GM12892 (cell line): ENCODE measurements around the gene COX4I1.
"Not testable (repeated sequence)": the region's sequence is repeated elsewhere in the genome, so short reads cannot be mapped to it uniquely, and the experiment has no call there.

Experiments
- DNase-seq: peaks from one replicate; pipeline ENCODE4 v3.0.0; 2011; ENCODE audit not compliant: insufficient read length
- FAIRE-seq: peaks from 2 replicates; lab custom pipeline; 2011; peaks lifted over from hg19 to GRCh38; lab: Jason Lieb, UNC
- POLR2A ChIP-seq: IDR thresholded peaks from 2 replicates; pipeline ENCODE4 v1.6.1; 2011; ENCODE audit warnings: low read depth, low read length, control low read depth
- POLR2AphosphoS5 ChIP-seq: IDR thresholded peaks from 2 replicates; pipeline ENCODE4 v1.6.1; 2011; ENCODE audit warnings: low read depth, low read length, control low read depth
- TAF1 ChIP-seq: IDR thresholded peaks from 2 replicates; pipeline ENCODE4 v1.6.1; 2011; ENCODE audit warnings: low read depth, mild to moderate bottlenecking, control low read depth, low read length, borderline replicate concordance

COX4I1 gene

DNA sequence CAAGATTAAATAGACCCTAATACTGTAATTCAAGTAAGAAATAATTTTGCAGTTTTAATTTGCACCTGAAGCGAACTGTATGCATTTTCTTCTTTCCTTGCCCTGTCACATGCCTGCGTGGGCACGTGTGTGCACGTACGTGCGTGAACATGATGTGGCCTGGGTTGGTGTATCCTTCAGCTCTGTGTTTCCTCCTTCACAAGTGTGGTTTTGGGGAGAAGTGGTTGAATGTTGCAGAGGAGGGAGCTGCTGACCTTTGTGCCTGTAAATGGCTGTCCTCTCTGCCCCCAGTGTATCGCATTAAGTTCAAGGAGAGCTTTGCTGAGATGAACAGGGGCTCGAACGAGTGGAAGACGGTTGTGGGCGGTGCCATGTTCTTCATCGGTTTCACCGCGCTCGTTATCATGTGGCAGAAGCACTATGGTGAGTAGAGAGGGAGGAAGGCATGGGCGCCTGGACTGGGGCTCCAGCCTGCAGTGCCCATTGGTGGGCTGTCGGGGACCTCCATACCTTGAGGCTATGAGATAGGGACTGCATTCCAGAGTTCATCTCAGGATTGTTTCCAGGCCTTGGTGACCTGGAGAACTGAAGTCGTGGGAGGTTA lies 6.0 kb downstream of the COX4I1 start:
- DNase-seq (no peak), FAIRE-seq (no peak)
- TF ChIP-seq POLR2AphosphoS5 (no peak), POLR2A (0 out of 2 replicates have a peak, but pooled peaks have one; percentile 24)

DNA sequence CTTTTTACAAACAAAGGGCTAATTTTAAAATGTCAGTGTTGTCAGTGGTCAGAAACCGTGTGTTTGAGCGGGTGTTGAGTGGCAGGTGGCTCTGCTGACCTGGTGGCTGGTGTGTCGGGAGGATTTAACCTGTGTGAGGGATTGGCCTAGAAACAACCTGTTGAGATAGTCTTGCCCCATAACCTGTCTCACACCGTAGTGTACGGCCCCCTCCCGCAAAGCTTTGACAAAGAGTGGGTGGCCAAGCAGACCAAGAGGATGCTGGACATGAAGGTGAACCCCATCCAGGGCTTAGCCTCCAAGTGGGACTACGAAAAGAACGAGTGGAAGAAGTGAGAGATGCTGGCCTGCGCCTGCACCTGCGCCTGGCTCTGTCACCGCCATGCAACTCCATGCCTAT lies 7.0 kb downstream of the COX4I1 start:
- DNase-seq (no peak), FAIRE-seq (no peak)
- TF ChIP-seq POLR2A (no peak), TAF1 (no peak), POLR2AphosphoS5 (no peak)

DNA sequence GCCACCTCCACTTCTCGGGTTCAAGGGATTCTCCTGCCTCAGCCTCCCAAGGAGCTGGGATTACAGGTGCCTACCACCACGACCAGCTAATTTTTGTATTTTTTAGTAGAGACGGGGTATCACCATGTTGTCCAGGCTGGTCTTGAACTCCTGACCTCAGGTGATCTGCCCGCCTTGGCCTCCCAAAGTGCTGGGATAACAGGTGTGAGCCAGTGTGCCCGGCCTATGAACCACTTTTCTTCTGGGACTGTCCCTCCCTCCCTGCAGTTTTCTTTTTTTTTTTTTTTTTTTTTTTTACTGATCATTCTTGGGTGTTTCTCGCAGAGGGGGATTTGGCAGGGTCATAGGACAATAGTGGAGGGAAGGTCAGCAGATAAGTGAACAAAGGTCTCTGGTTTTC lies 7.8 kb downstream of the COX4I1 start:
- not testable (repeated sequence) for DNase-seq, FAIRE-seq

DNA sequence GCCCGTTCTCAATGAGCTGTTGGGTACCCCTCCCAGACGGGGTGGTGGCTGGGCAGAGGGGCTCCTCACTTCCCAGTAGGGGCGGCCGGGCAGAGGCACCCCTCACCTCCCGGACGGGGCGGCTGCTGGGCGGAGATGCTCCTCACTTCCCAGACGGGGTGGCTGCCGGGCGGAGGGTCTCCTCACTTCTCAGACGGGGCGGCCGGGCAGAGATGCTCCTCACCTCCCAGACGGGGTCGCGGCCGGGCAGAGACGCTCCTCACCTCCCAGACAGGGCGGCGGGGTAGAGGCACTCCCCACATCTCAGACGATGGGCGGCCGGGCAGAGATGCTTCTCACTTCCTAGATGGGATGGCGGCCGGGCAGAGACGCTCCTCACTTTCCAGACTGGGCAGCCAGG lies 8.6 kb downstream of the COX4I1 start:
- not testable (repeated sequence) for DNase-seq, FAIRE-seq

DNA sequence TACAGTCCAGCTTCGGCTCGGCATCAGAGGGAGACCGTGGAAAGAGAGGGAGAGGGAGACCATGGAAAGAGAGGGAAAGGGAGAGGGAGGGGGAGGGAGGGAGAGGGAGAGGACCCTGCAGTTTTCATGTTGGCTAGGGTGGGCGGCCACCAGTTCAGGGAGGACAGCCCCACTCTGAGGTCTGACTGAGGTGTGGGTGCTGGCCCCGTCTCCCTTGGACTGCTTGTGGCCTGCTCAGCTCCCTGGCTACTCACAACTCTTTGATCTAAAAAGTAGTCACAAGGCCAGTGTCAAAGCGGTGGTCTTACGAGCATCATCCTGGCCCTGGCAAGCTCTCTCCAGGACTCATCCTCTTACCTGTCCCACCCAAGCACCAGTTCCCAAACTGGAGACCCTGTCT lies 9.4 kb downstream of the COX4I1 start:
- TF ChIP-seq POLR2A: no peak
- no peak for TF ChIP-seq TAF1
- TF ChIP-seq POLR2AphosphoS5: no peak
- DNase-seq: no peak
- no peak for FAIRE-seq

DNA sequence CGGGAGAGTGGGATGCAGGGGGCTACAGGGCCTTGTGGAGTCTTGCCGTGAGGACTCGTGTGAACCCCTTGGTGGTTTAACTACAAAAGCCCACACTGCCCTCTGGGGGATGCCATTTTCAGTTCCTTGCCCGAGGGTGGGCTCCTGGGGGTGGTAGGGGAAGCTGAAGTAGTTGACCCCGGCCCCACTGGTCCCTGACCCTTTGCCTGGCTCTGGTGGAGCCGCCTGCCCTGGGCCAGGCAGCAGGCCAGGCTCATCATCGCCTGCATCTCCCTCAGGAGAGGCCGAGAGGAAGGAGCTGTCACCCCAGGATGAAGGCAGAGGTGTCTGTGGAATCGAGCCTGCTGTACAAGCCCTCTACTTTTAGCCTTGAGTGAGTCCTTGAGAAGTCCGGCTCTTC lies 10.2 kb downstream of the COX4I1 start:
- no peak for FAIRE-seq
- DNase-seq: no peak
- TF ChIP-seq POLR2AphosphoS5 (no peak), POLR2A (no peak), TAF1 (no peak)

DNA sequence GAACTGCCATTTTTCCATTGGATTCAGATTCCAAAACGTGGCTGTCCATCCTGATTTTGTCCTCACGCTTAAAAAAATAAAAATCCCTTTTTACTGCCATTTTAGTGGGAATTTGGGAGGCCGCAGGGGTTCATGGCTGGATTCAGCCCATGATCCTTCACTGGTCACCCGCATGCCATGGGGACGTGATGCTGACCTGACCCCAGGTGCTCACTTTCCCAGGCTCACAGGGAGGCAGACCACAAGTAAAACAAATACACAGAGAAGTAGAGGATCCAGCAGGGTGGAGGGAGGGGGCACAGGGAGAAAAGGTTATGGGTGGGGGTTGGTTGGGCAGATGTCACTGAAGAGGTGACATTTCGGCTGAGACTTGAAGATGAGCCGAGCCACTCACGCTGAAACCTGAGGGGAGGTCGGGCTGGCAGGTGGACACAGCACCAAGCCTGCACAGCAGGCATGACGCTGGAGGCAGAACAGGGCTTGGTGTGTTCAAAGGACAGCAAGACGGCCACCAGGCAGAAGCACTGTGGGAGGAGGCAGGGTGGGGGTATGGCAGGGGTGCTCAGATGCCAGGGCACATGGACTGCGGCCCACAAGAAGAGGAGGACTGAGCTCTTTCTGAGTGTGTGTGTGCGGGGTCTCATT lies 10.7 kb downstream of the COX4I1 start:
- TF ChIP-seq POLR2AphosphoS5 (no peak), TAF1 (no peak), POLR2A (no peak)
- DNase-seq: no peak
- no peak for FAIRE-seq

DNA sequence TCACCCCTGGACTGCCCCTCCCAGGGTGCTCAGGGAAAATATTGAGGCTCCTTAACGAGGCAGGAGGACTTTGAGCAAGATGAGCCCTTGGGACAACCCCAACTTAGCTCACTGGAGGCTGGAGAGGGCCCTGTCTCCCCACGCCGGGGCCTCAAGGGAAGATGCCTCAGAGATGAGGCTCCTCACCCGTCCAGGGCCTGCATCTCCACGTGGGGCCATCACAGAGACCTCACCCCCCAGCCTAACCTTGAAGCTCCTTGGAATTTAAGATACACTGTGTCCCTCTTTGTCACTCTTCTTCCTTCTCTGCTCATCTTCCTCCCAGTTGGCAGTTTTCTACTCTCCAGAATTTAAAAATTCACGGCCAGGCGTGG lies 11.2 kb downstream of the COX4I1 start:
- no peak for DNase-seq
- no peak for FAIRE-seq
- TF ChIP-seq TAF1 (no peak), POLR2A (no peak), POLR2AphosphoS5 (no peak)

DNA sequence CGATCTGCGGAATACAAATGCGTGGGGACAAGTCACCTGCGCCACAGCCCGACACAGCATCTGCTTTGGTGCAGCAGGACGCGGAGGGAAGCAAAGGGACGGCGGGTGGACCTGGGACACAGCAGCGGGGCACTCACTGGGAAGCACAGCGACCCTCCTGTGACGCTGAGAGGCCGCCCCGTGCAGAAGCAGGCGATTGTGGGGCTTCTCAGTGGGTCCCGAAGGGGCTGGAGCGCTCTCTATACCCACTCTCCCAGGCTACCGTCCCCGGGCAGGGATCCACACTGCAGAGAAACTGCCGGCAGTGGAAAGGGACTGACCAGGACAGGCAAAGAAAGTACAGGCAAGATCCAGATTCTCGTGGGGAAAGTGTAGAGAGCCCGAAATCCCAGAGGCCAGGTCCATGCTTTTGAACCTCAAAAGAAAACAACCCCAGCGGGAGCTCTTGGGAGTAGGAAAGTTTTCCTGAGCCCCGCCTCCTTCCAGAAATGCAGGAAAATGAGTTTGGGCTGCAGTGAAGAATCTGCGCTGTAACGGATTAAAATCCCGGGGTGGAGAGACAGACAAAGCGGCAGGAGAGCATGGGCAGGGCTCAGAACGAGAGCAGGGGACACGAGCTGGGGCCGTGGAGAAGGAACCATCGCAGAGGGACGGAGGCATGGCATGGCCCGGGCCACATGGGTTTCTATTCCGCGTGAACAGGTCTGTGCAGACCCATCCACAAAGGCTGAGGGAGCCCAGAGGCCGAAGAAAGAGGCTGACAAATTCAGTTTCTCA lies 12.7 kb downstream of the COX4I1 start:
- no peak for FAIRE-seq
- TF ChIP-seq POLR2A (no peak), POLR2AphosphoS5 (no peak), TAF1 (no peak)
- DNase-seq: no peak

DNA sequence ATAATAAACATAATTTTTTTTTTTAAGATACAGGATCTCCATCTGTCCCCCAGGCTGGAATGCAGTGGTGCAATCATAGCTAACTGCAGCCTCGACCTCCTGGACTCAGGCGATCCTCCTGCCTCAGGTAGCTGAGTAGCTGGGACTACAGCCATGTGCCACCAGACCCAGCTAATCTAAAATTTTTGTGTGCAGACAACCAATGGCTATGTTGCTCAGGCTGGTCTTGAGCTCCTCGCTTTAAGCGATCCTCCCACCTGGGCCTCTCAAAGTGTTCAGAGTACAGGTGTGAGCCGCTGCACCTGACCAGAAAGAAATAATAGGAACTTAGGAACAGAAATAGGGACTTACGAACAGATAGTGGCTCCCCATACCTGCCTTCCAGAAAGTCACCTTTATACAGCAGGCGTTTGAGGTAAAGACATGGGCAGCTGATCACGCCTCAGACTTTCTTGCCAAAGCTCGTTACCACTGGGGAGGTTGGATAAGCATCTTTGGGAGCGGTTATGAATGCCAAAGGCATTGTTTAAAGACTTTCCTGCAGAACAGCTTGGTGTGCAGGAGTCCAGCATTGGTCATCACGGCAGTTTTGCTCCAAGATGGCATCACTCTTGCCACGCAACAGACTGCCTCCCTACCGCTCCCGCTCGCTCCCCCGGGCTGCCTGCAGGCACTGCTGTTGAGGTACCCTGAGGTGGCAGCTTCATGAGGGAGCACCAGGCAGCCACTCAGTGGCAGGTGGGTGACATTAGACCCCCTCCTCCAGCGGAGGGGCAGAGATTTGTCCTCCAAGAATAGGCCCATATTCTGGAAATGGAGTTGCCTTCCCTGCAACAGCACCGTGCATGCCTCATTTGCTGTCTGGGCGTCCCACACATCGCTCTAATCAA lies 13.6 kb downstream of the COX4I1 start:
- FAIRE-seq (no peak), DNase-seq (no peak)
- TF ChIP-seq TAF1: no peak
- TF ChIP-seq POLR2AphosphoS5: no peak
- no peak for TF ChIP-seq POLR2A

DNA sequence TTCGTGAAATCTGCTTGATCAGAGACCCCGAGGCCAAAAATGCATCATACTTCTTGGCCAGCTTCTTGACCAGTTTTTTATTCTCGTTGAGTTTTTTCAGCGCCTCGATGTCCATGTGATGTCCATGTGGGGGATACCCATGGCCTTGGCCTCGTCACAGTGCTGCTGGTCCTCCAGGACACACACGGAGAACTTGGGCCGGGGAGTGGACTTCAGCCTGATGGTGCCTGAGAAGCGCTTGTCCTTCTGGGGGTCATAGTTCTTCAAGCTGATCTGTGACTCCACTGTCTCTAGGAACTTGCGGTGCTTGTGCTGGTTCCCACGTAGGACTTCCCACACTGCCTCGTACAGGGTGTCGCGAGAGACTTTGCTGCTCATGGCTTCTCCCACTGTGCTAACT lies 16.7 kb downstream of the COX4I1 start:
- FAIRE-seq (no peak), DNase-seq (no peak)
- TF ChIP-seq POLR2AphosphoS5 (no peak), POLR2A (no peak), TAF1 (no peak)

DNA sequence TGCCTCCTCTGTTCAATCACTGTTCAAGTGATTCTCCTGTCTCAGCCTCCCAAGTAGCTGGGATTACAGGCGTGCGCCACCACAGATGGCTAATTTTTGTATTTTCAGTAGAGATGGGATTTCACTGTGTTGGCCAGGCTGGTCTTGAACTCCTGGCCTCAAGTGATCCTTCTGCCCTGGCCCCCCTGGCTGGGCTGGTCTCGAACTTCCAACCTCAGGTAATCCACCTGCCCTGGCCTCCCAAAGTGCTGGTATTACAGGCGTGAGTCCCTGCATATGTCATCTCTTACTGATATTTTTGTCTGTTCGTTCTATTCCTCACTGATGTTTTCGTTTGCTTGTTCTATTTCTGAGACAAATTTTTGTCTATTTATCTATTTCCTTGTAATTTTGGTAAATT lies 17.7 kb downstream of the COX4I1 start:
- FAIRE-seq, DNase-seq: not testable (repeated sequence)
